Measurements from ENCODE around the gene TEX11. TPM values are rescaled to one million over a fixed set of nuclear protein-coding genes. Genes with fewer than 3 reads are reported as not detected.

Gene TEX11
- total and polyA plus RNA-seq, 2 experiments from 2014 or later = 0.60 to 1.0 TPM

DNA sequence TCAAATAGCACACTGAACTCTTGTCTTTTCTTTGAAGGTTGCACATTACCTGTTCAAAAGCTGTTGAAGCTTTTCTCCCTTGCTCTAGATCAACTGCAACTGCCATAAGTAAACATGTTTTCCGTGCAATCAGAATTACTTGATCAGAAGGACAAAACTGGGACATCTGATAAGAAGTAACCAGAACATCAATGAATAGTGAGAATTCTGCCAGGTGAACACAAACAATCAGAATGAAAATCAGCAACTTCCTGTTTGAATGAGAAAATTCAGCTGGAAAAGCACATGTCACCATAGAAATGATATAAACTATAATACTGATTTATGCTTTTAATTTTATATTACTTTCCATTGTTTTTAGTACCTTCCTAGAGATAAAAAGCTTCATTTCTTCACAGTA is 303.2 kb downstream of the TEX11 start:
- no peaks in the 10 kb centered on the region for H4K20me1 ChIP-seq (replicated peaks; ENCODE audit: insufficient read depth)
- Mint-ChIP-seq H3K4me3 (no peak overlapping the region), H3K9me3 (no peaks in the 10 kb centered on the region; the same call in 2 of the 3 replicates), H3K4me1 (no peaks in the 10 kb centered on the region), H3K27ac (no peak overlapping the region), H3K36me3 (ENCODE audit: low read depth) (no peaks in the 10 kb centered on the region; the same call in 2 of the 3 replicates), H3K27me3 (ENCODE audit: insufficient read depth, low read depth, poor library complexity) (no peaks in the 10 kb centered on the region)
- no peak for TF ChIP-seq POLR2AphosphoS5 (IDR thresholded peaks at IDR 0.05; ENCODE audit: low read depth)
- no peak for TF ChIP-seq JUNB (IDR thresholded peaks at IDR 0.05; ENCODE audit: unreplicated experiment)
- TF ChIP-seq, protein P1, sequence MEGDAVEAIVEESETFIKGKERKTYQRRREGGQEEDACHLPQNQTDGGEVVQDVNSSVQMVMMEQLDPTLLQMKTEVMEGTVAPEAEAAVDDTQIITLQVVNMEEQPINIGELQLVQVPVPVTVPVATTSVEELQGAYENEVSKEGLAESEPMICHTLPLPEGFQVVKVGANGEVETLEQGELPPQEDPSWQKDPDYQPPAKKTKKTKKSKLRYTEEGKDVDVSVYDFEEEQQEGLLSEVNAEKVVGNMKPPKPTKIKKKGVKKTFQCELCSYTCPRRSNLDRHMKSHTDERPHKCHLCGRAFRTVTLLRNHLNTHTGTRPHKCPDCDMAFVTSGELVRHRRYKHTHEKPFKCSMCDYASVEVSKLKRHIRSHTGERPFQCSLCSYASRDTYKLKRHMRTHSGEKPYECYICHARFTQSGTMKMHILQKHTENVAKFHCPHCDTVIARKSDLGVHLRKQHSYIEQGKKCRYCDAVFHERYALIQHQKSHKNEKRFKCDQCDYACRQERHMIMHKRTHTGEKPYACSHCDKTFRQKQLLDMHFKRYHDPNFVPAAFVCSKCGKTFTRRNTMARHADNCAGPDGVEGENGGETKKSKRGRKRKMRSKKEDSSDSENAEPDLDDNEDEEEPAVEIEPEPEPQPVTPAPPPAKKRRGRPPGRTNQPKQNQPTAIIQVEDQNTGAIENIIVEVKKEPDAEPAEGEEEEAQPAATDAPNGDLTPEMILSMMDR (conservative IDR thresholded peaks at IDR 0.05; ENCODE audit: low read depth in 2 of 2) = no peak
- no peak for TF ChIP-seq ZNF331 (CRISPR knock-in tag; IDR thresholded peaks at IDR 0.05; ENCODE audit: low read depth)
- TF ChIP-seq EZH2 (IDR thresholded peaks at IDR 0.05; ENCODE audit: low read depth, unreplicated experiment) = no peak
- no peak for TF ChIP-seq EZH2phosphoT487 (IDR thresholded peaks at IDR 0.05; ENCODE audit: unreplicated experiment)
- no peak for TF ChIP-seq ETS1 (IDR thresholded peaks at IDR 0.05)
- TF ChIP-seq CREB1 (CRISPR knock-in tag; IDR thresholded peaks at IDR 0.05; ENCODE audit: low read depth) = no peak
- no peak for TF ChIP-seq ZNF114 (CRISPR knock-in tag; IDR thresholded peaks at IDR 0.05)
- no peak for TF ChIP-seq STAT1 (IDR thresholded peaks at IDR 0.05; ENCODE audit: unreplicated experiment)
- TF ChIP-seq, protein P2, sequence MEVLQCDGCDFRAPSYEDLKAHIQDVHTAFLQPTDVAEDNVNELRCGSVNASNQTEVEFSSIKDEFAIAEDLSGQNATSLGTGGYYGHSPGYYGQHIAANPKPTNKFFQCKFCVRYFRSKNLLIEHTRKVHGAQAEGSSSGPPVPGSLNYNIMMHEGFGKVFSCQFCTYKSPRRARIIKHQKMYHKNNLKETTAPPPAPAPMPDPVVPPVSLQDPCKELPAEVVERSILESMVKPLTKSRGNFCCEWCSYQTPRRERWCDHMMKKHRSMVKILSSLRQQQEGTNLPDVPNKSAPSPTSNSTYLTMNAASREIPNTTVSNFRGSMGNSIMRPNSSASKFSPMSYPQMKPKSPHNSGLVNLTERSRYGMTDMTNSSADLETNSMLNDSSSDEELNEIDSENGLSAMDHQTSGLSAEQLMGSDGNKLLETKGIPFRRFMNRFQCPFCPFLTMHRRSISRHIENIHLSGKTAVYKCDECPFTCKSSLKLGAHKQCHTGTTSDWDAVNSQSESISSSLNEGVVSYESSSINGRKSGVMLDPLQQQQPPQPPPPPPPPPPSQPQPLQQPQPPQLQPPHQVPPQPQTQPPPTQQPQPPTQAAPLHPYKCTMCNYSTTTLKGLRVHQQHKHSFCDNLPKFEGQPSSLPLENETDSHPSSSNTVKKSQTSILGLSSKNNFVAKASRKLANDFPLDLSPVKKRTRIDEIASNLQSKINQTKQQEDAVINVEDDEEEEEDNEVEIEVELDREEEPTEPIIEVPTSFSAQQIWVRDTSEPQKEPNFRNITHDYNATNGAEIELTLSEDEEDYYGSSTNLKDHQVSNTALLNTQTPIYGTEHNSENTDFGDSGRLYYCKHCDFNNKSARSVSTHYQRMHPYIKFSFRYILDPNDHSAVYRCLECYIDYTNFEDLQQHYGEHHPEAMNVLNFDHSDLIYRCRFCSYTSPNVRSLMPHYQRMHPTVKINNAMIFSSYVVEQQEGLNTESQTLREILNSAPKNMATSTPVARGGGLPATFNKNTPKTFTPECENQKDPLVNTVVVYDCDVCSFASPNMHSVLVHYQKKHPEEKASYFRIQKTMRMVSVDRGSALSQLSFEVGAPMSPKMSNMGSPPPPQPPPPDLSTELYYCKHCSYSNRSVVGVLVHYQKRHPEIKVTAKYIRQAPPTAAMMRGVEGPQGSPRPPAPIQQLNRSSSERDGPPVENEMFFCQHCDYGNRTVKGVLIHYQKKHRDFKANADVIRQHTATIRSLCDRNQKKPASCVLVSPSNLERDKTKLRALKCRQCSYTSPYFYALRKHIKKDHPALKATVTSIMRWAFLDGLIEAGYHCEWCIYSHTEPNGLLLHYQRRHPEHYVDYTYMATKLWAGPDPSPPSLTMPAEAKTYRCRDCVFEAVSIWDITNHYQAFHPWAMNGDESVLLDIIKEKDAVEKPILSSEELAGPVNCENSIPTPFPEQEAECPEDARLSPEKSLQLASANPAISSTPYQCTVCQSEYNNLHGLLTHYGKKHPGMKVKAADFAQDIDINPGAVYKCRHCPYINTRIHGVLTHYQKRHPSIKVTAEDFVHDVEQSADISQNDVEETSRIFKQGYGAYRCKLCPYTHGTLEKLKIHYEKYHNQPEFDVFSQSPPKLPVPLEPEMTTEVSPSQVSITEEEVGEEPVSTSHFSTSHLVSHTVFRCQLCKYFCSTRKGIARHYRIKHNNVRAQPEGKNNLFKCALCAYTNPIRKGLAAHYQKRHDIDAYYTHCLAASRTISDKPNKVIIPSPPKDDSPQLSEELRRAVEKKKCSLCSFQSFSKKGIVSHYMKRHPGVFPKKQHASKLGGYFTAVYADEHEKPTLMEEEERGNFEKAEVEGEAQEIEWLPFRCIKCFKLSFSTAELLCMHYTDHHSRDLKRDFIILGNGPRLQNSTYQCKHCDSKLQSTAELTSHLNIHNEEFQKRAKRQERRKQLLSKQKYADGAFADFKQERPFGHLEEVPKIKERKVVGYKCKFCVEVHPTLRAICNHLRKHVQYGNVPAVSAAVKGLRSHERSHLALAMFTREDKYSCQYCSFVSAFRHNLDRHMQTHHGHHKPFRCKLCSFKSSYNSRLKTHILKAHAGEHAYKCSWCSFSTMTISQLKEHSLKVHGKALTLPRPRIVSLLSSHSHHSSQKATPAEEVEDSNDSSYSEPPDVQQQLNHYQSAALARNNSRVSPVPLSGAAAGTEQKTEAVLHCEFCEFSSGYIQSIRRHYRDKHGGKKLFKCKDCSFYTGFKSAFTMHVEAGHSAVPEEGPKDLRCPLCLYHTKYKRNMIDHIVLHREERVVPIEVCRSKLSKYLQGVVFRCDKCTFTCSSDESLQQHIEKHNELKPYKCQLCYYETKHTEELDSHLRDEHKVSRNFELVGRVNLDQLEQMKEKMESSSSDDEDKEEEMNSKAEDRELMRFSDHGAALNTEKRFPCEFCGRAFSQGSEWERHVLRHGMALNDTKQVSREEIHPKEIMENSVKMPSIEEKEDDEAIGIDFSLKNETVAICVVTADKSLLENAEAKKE (CRISPR knock-in tag; IDR thresholded peaks at IDR 0.05) = no peak
- no peak for TF ChIP-seq NANOG (IDR thresholded peaks at IDR 0.05; ENCODE audit: borderline replicate concordance)
- no peak for TF ChIP-seq REST (IDR thresholded peaks at IDR 0.05; ENCODE audit: unreplicated experiment)
- no peak overlapping the region for H2AFZ ChIP-seq
- no peaks in the 10 kb centered on the region for H3K4me1 ChIP-seq (ENCODE audit: insufficient read depth)
- no peaks in the 10 kb centered on the region for H3K9me2 ChIP-seq (ENCODE audit: insufficient read depth)
- no peaks in the 10 kb centered on the region for H3F3A ChIP-seq (replicated peaks; ENCODE audit: low read depth)
- no peak overlapping the region for H3K4me3 ChIP-seq
- no peaks in the 10 kb centered on the region for H3K36me3 ChIP-seq (ENCODE audit: insufficient read depth)
- H3K27ac ChIP-seq (ENCODE audit: low read depth) = no peak overlapping the region
- ATAC-seq (no peak), DNase-seq (ENCODE audit: low spot score) (no peak)
- H3K27me3 ChIP-seq (ENCODE audit: insufficient read depth) = no peaks in the 10 kb centered on the region
- H3K79me2 ChIP-seq (replicated peaks; ENCODE audit: insufficient read depth) = no peaks in the 10 kb centered on the region
- no peak overlapping the region for H3K4me2 ChIP-seq
